C4-2B (cell line): Measurements from ENCODE around the gene GNGT2.

Experiments used
- ZFX ChIP-seq: fragments of 450-650 bp; IDR thresholded peaks from 2 replicates; pipeline ENCODE4 v1.6.1; 2017
- TF ChIP-seq, protein P1 (sequence below): fragments of 450-650 bp; conservative IDR thresholded peaks from 2 replicates; pipeline ENCODE4 v1.5.1; 2017; ENCODE audit warnings: mild to moderate bottlenecking

DNA sequence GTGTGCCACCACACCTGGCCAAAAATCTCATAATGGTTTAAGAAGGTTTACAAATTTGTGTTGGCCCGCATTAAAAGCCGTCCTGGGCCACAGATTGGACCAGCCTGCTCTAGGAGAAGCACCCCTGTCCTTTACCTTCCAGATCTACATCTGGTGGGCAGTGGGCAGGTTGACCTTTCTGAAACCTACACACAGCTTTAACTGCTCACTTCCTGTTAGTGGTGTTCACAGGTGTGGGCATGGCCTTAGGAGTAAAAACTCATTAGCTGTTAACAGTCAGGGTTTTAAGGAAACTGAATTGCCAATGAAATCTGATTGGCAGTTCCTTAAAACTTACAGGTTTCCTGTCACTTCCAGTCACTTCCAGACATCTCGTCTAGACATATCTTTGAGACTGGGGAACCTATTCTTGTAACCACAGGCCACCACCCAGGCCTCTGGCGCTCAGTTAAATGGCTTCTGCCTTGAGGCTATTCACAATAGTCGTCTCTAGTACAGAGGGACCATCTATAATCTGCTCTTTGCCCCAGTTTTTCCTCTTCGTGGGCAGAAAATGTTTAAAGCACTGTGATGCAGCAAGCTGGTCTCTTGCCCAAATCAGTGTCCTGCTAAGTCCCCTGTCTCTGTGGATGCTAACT, 29.3 kb downstream of the GNGT2 start:
- TF ChIP-seq, protein P1, sequence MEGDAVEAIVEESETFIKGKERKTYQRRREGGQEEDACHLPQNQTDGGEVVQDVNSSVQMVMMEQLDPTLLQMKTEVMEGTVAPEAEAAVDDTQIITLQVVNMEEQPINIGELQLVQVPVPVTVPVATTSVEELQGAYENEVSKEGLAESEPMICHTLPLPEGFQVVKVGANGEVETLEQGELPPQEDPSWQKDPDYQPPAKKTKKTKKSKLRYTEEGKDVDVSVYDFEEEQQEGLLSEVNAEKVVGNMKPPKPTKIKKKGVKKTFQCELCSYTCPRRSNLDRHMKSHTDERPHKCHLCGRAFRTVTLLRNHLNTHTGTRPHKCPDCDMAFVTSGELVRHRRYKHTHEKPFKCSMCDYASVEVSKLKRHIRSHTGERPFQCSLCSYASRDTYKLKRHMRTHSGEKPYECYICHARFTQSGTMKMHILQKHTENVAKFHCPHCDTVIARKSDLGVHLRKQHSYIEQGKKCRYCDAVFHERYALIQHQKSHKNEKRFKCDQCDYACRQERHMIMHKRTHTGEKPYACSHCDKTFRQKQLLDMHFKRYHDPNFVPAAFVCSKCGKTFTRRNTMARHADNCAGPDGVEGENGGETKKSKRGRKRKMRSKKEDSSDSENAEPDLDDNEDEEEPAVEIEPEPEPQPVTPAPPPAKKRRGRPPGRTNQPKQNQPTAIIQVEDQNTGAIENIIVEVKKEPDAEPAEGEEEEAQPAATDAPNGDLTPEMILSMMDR, result no peak
- no peak for TF ChIP-seq ZFX
